ENCODE data around the gene PTPRK. TPM values are rescaled to one million over a fixed set of nuclear protein-coding genes. Genes with fewer than 3 reads are reported as not detected.

PTPRK gene
- total RNA-seq, 2 donors from 2014 or later, result 60.6 to 121 TPM

DNA sequence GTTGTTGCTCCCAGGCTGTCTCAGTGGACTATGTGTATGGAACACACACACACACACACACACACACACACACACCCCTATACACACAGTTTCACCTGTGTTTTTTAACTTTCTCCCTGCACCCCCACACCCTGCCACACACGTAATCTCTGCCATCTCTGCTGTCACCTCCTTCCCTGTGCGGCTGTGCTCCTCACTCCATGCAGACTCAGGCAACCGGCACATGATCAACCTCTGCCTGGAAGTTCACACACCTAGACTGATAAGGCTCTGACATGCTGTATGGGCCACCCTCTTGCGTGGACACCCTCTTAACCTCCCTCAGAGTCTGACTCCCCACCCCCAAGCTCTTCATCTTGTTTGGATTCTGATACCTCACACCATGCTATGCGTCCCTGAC, 467.3 kb downstream of the PTPRK start:
- ATAC-seq (no peak), DNase-seq (no peak)
- no peaks in the 10 kb centered on the region for H3K9me3 ChIP-seq
- H3K4me1 ChIP-seq, result no peaks in the 10 kb centered on the region
- no peak for TF ChIP-seq POLR2A (IDR thresholded peaks at IDR 0.05)
- TF ChIP-seq, protein P1, sequence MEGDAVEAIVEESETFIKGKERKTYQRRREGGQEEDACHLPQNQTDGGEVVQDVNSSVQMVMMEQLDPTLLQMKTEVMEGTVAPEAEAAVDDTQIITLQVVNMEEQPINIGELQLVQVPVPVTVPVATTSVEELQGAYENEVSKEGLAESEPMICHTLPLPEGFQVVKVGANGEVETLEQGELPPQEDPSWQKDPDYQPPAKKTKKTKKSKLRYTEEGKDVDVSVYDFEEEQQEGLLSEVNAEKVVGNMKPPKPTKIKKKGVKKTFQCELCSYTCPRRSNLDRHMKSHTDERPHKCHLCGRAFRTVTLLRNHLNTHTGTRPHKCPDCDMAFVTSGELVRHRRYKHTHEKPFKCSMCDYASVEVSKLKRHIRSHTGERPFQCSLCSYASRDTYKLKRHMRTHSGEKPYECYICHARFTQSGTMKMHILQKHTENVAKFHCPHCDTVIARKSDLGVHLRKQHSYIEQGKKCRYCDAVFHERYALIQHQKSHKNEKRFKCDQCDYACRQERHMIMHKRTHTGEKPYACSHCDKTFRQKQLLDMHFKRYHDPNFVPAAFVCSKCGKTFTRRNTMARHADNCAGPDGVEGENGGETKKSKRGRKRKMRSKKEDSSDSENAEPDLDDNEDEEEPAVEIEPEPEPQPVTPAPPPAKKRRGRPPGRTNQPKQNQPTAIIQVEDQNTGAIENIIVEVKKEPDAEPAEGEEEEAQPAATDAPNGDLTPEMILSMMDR (IDR thresholded peaks at IDR 0.05), result no peak
- H3K36me3 ChIP-seq (replicated peaks in 1 of 2; ENCODE audit: insufficient read depth in 1 of 2, low read depth in 2 of 2), result no peaks in the 10 kb centered on the region
- 93 to 95% methylated on average over 5 of the region's 5 CpGs for WGBS, 2 donors
- no peak overlapping the region for H3K4me3 ChIP-seq
- no peaks in the 10 kb centered on the region for H3K27me3 ChIP-seq
- H3K27ac ChIP-seq, result no peak overlapping the region
- intact Hi-C loops (cut with DNase I), result no loop called here

- Histone ChIP-seq H3K27ac (no peak overlapping the region), H3K4me1 (no peaks in the 10 kb centered on the region), H3K4me3 (no peak overlapping the region), H3K27me3 (no peaks in the 10 kb centered on the region), H3K9me3 (no peaks in the 10 kb centered on the region), H3K36me3 (replicated peaks in 1 of 2; ENCODE audit: insufficient read depth in 1 of 2, low read depth in 2 of 2) (no peaks in the 10 kb centered on the region)
- TF ChIP-seq, protein P1 (IDR thresholded peaks at IDR 0.05), result no peak
- TF ChIP-seq POLR2A (IDR thresholded peaks at IDR 0.05), result no peak
- ATAC-seq, result no peak
- intact Hi-C loops (cut with DNase I), result no loop called here
- 90 to 93% methylated on average over 3 of the region's 3 CpGs for WGBS, 2 donors
- no peak for DNase-seq
These were observed 472.4 kb downstream of the PTPRK start for GRCh38 chr6:128047989-128048388.

DNA sequence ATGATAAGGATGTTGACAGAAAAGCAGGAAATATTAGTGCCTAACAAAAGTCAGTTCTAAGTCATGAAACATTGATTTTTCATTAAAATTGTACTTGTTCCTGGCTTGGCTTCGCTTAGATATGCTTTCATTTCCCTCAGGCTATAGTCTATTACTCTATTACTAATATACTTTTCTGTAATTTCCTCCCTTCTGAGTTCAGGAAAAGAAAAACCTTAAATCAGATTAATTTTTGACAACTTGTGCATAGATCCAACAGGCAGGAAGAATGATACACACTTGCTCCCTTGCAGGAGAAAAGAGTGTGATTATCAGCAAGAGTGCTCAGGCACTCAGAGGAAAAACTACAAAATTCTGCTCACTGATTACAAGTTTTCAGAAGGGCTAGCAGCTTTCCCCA, 474.4 kb downstream of the PTPRK start:
- no peaks in the 10 kb centered on the region for H3K36me3 ChIP-seq (replicated peaks in 1 of 2; ENCODE audit: insufficient read depth in 1 of 2, low read depth in 2 of 2)
- intact Hi-C loops (cut with DNase I), result no loop called here
- no peaks in the 10 kb centered on the region for H3K9me3 ChIP-seq
- TF ChIP-seq, protein P1 (IDR thresholded peaks at IDR 0.05), result no peak
- no peak for TF ChIP-seq POLR2A (IDR thresholded peaks at IDR 0.05)
- no peak overlapping the region for H3K4me3 ChIP-seq
- DNase-seq (no peak), ATAC-seq (peak; percentile 21)
- peak overlapping the region in 2 of 4 donors; percentile 30 to 36 for H3K27ac ChIP-seq
- no peaks in the 10 kb centered on the region for H3K4me1 ChIP-seq
- H3K27me3 ChIP-seq, result no peaks in the 10 kb centered on the region
- 52 to 58% methylated on average over 1 of the region's 1 CpG for WGBS, 2 donors

- Histone ChIP-seq H3K9me3 (no peaks in the 10 kb centered on the region), H3K27me3 (no peaks in the 10 kb centered on the region), H3K4me3 (no peak overlapping the region), H3K36me3 (replicated peaks in 1 of 2; ENCODE audit: insufficient read depth in 1 of 2, low read depth in 2 of 2) (no peaks in the 10 kb centered on the region), H3K4me1 (no peaks in the 10 kb centered on the region), H3K27ac (no peak overlapping the region)
- TF ChIP-seq, protein P1 (IDR thresholded peaks at IDR 0.05), result no peak
- no peak for TF ChIP-seq POLR2A (IDR thresholded peaks at IDR 0.05)
- intact Hi-C loops (cut with DNase I), result no loop called here
- ATAC-seq (no peak), DNase-seq (no peak)
- 79 to 95% methylated on average over 2 of the region's 2 CpGs for WGBS, 2 donors
These were observed 480.9 kb downstream of the PTPRK start for GRCh38 chr6:128039543-128039942.

DNA sequence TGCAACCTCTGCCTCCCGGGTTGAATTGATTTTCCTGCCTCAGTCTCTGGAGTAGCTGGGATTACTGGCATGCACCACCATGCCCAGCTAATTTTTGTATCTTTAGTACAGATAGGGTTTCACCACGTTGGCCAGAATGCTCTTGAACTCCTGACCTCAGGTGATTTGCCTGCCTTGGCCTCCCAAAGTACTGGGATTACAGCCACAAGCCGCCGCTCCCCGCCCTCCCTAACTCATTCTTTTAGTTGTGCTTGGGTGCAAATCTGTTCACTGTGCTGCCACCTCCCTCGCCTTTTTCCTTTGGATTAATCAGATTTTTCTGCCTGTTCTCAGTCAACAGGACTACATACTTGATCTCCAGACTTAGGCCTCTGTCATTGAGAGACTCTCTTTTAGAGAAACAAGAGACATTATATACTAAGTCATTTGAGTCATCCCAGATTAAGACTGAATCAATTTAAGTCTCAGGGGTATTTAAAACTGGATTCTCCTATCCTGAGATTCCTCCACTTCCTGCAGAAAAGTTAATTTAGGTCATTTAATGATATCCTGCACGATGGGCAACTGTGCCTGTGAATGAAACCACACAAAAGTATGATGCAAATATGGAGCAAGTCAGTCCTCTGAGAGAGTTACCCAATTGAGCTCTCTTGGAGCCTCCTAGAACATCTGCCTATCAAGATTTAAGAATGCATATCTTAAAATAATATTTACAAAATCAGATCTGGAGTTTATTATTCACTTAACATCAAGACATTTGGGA, 483.4 kb downstream of the PTPRK start:
- ATAC-seq (no peak), DNase-seq (no peak)
- H3K27ac ChIP-seq, result no peak overlapping the region
- no peak overlapping the region for H3K4me3 ChIP-seq
- H3K36me3 ChIP-seq (replicated peaks in 1 of 2; ENCODE audit: insufficient read depth in 1 of 2, low read depth in 2 of 2), result no peaks in the 10 kb centered on the region
- no peaks in the 10 kb centered on the region for H3K9me3 ChIP-seq
- TF ChIP-seq, protein P1 (IDR thresholded peaks at IDR 0.05), result no peak
- no peak for TF ChIP-seq POLR2A (IDR thresholded peaks at IDR 0.05)
- 84 to 93% methylated on average over 7 of the region's 7 CpGs for WGBS, 2 donors
- H3K4me1 ChIP-seq, result no peaks in the 10 kb centered on the region
- H3K27me3 ChIP-seq, result no peaks in the 10 kb centered on the region
- intact Hi-C loops (cut with DNase I), result no loop called here
